Measurements from ENCODE around the gene GRB14. TPM values are rescaled to one million over a fixed set of nuclear protein-coding genes. Genes with fewer than 3 reads are reported as not detected.
"Not testable (repeated sequence)": the region's sequence is repeated elsewhere in the genome, so short reads cannot be mapped to it uniquely, and the experiment has no call there.

Gene GRB14
- total RNA-seq, 3 donors from 2014 or later (not counting 1 experiment from before 2014, with no cell fraction given), result not detected

GRCh38 chr2:164558450-164558849 lies 62.8 kb downstream of the GRB14 start:
- H3K4me1 ChIP-seq (ENCODE audit: control insufficient read depth, insufficient read depth, low read length), result no peaks in the 10 kb centered on the region
- intact Hi-C loops (cut with micrococcal nuclease), result no loop called here
- DNase-seq (no peak), ATAC-seq (no peak)
- no peak overlapping the region for H3K4me3 ChIP-seq (ENCODE audit: low read length)
- no peaks in the 10 kb centered on the region for H3K36me3 ChIP-seq (ENCODE audit: control insufficient read depth, insufficient read depth, low read length)
- H3K4me3 Mint-ChIP-seq, result no peak overlapping the region
- H3K9me3 ChIP-seq (ENCODE audit: control insufficient read depth, insufficient read depth, low read length), result no peaks in the 10 kb centered on the region
- WGBS (ENCODE audit: insufficient coverage), result 74% methylated on average over 2 of the region's 2 CpGs
- H3K36me3 Mint-ChIP-seq, result no peaks in the 10 kb centered on the region
- H3K27me3 ChIP-seq (ENCODE audit: control insufficient read depth, insufficient read depth, low read length), result no peaks in the 10 kb centered on the region
- peaks cover 0 to 2% of the 10 kb centered on the region in 2 donors for H3K9me3 Mint-ChIP-seq
- H3K4me1 Mint-ChIP-seq, result no peaks in the 10 kb centered on the region
- H3K27me3 Mint-ChIP-seq (ENCODE audit: low read depth in 2 of 2), result peaks cover 0 to 3% of the 10 kb centered on the region in 2 donors
- no peak for TF ChIP-seq CTCF (IDR thresholded peaks at IDR 0.05)
- H3K27ac ChIP-seq (ENCODE audit: low read length), result no peak overlapping the region
- no peak overlapping the region for H3K27ac Mint-ChIP-seq

- H3K9me3 Mint-ChIP-seq, result peaks cover 0 to 2% of the 10 kb centered on the region in 2 donors
- Histone ChIP-seq H3K27ac (ENCODE audit: low read length) (no peak overlapping the region), H3K36me3 (ENCODE audit: control insufficient read depth, insufficient read depth, low read length) (no peaks in the 10 kb centered on the region), H3K27me3 (ENCODE audit: control insufficient read depth, insufficient read depth, low read length) (no peaks in the 10 kb centered on the region), H3K4me1 (ENCODE audit: control insufficient read depth, insufficient read depth, low read length) (no peaks in the 10 kb centered on the region), H3K9me3 (ENCODE audit: control insufficient read depth, insufficient read depth, low read length) (no peaks in the 10 kb centered on the region), H3K4me3 (ENCODE audit: low read length) (no peak overlapping the region)
- peaks cover 0 to 3% of the 10 kb centered on the region in 2 donors for H3K27me3 Mint-ChIP-seq (ENCODE audit: low read depth in 2 of 2)
- no peaks in the 10 kb centered on the region for H3K4me1 Mint-ChIP-seq
- no peak overlapping the region for H3K4me3 Mint-ChIP-seq
- intact Hi-C loops (cut with micrococcal nuclease), result no loop called here
- 90% methylated on average over 2 of the region's 2 CpGs for WGBS (ENCODE audit: insufficient coverage)
- no peak for DNase-seq
- H3K36me3 Mint-ChIP-seq, result no peaks in the 10 kb centered on the region
- ATAC-seq, result no peak
- TF ChIP-seq CTCF (IDR thresholded peaks at IDR 0.05), result no peak
- H3K27ac Mint-ChIP-seq, result no peak overlapping the region
Measured at GRCh38 chr2:164554487-164554886, 66.8 kb downstream of the GRB14 start.

GRCh38 chr2:164551519-164551918 lies 69.8 kb downstream of the GRB14 start:
- no peak for ATAC-seq
- no peak overlapping the region for H3K4me3 ChIP-seq (ENCODE audit: low read length)
- H3K27me3 Mint-ChIP-seq (ENCODE audit: low read depth in 2 of 2), result no peaks in the 10 kb centered on the region
- no peak overlapping the region for H3K4me3 Mint-ChIP-seq
- no peaks in the 10 kb centered on the region for H3K27me3 ChIP-seq (ENCODE audit: control insufficient read depth, insufficient read depth, low read length)
- no peaks in the 10 kb centered on the region for H3K4me1 Mint-ChIP-seq
- peaks cover 0 to 2% of the 10 kb centered on the region in 2 donors for H3K9me3 Mint-ChIP-seq
- H3K27ac Mint-ChIP-seq, result no peak overlapping the region
- no peaks in the 10 kb centered on the region for H3K36me3 ChIP-seq (ENCODE audit: control insufficient read depth, insufficient read depth, low read length)
- intact Hi-C loops (cut with micrococcal nuclease), result no loop called here
- 94% methylated on average over 4 of the region's 4 CpGs for WGBS (ENCODE audit: insufficient coverage)
- H3K27ac ChIP-seq (ENCODE audit: low read length), result no peak overlapping the region
- no peak for DNase-seq
- H3K4me1 ChIP-seq (ENCODE audit: control insufficient read depth, insufficient read depth, low read length), result no peaks in the 10 kb centered on the region
- peaks cover 2% of the 10 kb centered on the region for H3K9me3 ChIP-seq (ENCODE audit: control insufficient read depth, insufficient read depth, low read length)
- no peaks in the 10 kb centered on the region for H3K36me3 Mint-ChIP-seq
- TF ChIP-seq CTCF (IDR thresholded peaks at IDR 0.05), result no peak

- H3K27ac Mint-ChIP-seq; H3K36me3 ChIP-seq (ENCODE audit: control insufficient read depth, insufficient read depth, low read length); H3K9me3 Mint-ChIP-seq; H3K9me3 ChIP-seq (ENCODE audit: control insufficient read depth, insufficient read depth, low read length); H3K4me3 ChIP-seq (ENCODE audit: low read length); intact Hi-C loops (cut with micrococcal nuclease); H3K27ac ChIP-seq (ENCODE audit: low read length); H3K4me1 Mint-ChIP-seq; H3K27me3 ChIP-seq (ENCODE audit: control insufficient read depth, insufficient read depth, low read length); H3K27me3 Mint-ChIP-seq (ENCODE audit: low read depth in 2 of 2); H3K4me3 Mint-ChIP-seq; H3K36me3 Mint-ChIP-seq; DNase-seq; H3K4me1 ChIP-seq (ENCODE audit: control insufficient read depth, insufficient read depth, low read length); ATAC-seq: not testable (repeated sequence)
- no CpG with 5 or more reads among the region's 3 CpGs for WGBS (ENCODE audit: insufficient coverage)
Measured at GRCh38 chr2:164549705-164550104, 71.6 kb downstream of the GRB14 start.
